ENCODE data around the gene CNGB1. TPM values are rescaled to one million over a fixed set of nuclear protein-coding genes. Genes with fewer than 3 reads are reported as not detected.

CNGB1 gene
- total RNA-seq, 2 experiments from 2014 or later = not detected

DNA sequence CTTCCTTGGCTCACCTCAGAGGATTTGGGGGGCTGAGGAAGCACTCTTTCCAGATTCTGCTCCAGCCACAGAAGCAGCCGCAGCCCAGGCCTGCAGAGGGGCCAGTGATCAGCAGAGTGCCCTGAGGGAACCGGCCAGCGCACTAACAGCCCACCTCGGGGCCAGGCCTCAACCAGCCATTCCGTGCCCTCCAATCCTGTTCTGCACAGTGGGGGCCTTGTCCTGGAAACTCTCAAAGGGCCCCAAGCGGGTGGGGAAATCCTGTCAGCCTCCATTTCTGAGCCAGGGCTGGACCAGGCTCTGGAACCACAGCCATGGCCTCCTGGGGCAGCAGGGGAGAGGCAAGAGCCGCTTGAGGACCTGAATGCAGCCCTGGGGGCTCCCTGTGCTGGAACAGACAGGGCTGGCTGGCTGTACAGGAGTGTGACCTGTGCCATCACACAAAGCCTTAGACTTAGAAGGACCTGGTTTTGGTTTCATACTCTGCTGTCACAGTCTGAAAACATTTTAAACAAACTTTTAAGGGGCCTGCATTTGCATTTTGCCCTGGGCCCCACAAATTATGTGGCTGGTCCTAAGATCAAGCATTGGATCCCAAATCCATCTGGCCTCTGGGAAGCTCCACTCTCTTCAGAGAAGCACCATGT lies 10.0 kb downstream of the CNGB1 start:
- no peaks in the 10 kb centered on the region for H3K27me3 Mint-ChIP-seq
- ATAC-seq = no peak
- H3K9me3 Mint-ChIP-seq = no peaks in the 10 kb centered on the region
- ChIA-PET POLR2A (no interaction called here), CTCF (no interaction called here)
- no peak overlapping the region for H3K27ac Mint-ChIP-seq
- intact Hi-C loops (cut with micrococcal nuclease) = no loop called here
- TF ChIP-seq, protein P1, sequence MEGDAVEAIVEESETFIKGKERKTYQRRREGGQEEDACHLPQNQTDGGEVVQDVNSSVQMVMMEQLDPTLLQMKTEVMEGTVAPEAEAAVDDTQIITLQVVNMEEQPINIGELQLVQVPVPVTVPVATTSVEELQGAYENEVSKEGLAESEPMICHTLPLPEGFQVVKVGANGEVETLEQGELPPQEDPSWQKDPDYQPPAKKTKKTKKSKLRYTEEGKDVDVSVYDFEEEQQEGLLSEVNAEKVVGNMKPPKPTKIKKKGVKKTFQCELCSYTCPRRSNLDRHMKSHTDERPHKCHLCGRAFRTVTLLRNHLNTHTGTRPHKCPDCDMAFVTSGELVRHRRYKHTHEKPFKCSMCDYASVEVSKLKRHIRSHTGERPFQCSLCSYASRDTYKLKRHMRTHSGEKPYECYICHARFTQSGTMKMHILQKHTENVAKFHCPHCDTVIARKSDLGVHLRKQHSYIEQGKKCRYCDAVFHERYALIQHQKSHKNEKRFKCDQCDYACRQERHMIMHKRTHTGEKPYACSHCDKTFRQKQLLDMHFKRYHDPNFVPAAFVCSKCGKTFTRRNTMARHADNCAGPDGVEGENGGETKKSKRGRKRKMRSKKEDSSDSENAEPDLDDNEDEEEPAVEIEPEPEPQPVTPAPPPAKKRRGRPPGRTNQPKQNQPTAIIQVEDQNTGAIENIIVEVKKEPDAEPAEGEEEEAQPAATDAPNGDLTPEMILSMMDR (IDR thresholded peaks at IDR 0.05) = no peak
- no peaks in the 10 kb centered on the region for H3K36me3 Mint-ChIP-seq (ENCODE audit: low read depth)
- H3K4me3 Mint-ChIP-seq = no peak overlapping the region
- no peak for DNase-seq
- no peaks in the 10 kb centered on the region for H3K4me1 Mint-ChIP-seq (ENCODE audit: low read depth)

DNA sequence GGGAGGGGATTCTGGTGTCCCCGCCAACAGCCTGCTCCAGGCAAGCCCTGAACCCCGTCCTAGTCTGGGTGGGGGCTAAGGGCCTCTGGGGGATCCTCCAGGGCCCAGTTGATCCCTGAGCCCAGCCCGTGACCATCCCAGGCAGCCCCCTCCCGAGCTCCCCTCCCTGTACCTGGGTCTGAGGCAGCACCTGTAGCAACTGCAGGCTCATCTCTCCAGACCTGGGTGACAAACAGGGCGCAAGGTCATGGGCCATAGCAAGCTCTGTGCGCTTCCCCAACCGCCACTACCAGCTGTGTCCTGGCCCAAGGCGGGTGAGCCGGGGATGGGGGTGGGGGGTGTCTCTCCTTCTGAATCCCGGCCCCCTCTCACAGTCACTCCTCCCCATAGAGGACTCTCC lies 10.6 kb downstream of the CNGB1 start:
- no peaks in the 10 kb centered on the region for H3K36me3 Mint-ChIP-seq (ENCODE audit: low read depth)
- CTCF ChIA-PET = no interaction called here
- no peak overlapping the region for H3K4me3 Mint-ChIP-seq
- intact Hi-C loops (cut with micrococcal nuclease) = no loop called here
- POLR2A ChIA-PET = no interaction called here
- no peaks in the 10 kb centered on the region for H3K4me1 Mint-ChIP-seq (ENCODE audit: low read depth)
- ATAC-seq = no peak
- TF ChIP-seq, protein P1 (IDR thresholded peaks at IDR 0.05) = no peak
- no peaks in the 10 kb centered on the region for H3K9me3 Mint-ChIP-seq
- no peak for DNase-seq
- H3K27me3 Mint-ChIP-seq = no peaks in the 10 kb centered on the region
- no peak overlapping the region for H3K27ac Mint-ChIP-seq

DNA sequence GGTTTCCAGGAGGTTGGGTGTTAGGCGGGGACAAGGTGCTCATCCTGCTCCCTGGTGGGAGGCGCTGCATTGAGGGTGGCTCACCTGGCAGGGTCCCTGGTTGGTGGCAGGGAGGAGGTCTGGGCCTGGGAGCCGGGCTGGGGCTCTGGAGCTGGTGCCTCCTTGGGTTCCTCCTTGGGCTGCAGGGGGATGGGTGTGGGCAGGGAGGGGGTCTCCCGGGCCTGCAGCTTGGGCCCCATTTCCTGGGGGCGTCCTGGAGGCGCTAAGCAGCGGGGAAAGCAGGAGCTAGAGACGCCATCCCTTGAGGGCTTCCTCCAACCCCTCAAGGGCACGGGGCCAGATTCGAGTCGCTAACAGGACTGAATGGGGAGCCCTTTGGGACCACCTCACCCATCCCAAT lies 11.1 kb downstream of the CNGB1 start:
- no peaks in the 10 kb centered on the region for H3K27me3 Mint-ChIP-seq
- DNase-seq (no peak), ATAC-seq (no peak)
- POLR2A ChIA-PET = interaction anchor here (0.6 kb wide), 1 partner anchor 101 kb away, joined by 3 read pairs; no protein-coding TSS in a partner anchor
- H3K36me3 Mint-ChIP-seq (ENCODE audit: low read depth) = no peaks in the 10 kb centered on the region
- intact Hi-C loops (cut with micrococcal nuclease) = no loop called here
- no peak overlapping the region for H3K27ac Mint-ChIP-seq
- no peaks in the 10 kb centered on the region for H3K9me3 Mint-ChIP-seq
- TF ChIP-seq, protein P1 (IDR thresholded peaks at IDR 0.05) = no peak
- no peak overlapping the region for H3K4me3 Mint-ChIP-seq
- no peaks in the 10 kb centered on the region for H3K4me1 Mint-ChIP-seq (ENCODE audit: low read depth)
- CTCF ChIA-PET = no interaction called here

- POLR2A ChIA-PET = no interaction called here
- CTCF ChIA-PET = no interaction called here
- Mint-ChIP-seq H3K27ac (no peak overlapping the region), H3K9me3 (no peaks in the 10 kb centered on the region), H3K4me3 (no peak overlapping the region), H3K4me1 (ENCODE audit: low read depth) (no peaks in the 10 kb centered on the region), H3K36me3 (ENCODE audit: low read depth) (no peaks in the 10 kb centered on the region), H3K27me3 (no peaks in the 10 kb centered on the region)
- DNase-seq (no peak), ATAC-seq (no peak)
- intact Hi-C loops (cut with micrococcal nuclease) = no loop called here
- TF ChIP-seq, protein P1 (IDR thresholded peaks at IDR 0.05) = no peak
These were observed 11.8 kb downstream of the CNGB1 start for GRCh38 chr16:57959121-57959520.

GRCh38 chr16:57958544-57958943 lies 12.4 kb downstream of the CNGB1 start:
- TF ChIP-seq, protein P1 (IDR thresholded peaks at IDR 0.05) = no peak
- Mint-ChIP-seq H3K9me3 (no peaks in the 10 kb centered on the region), H3K27me3 (no peaks in the 10 kb centered on the region), H3K4me3 (no peak overlapping the region), H3K27ac (no peak overlapping the region), H3K36me3 (ENCODE audit: low read depth) (no peaks in the 10 kb centered on the region), H3K4me1 (ENCODE audit: low read depth) (no peaks in the 10 kb centered on the region)
- intact Hi-C loops (cut with micrococcal nuclease) = no loop called here
- DNase-seq = no peak
- CTCF ChIA-PET = no interaction called here
- ATAC-seq = no peak
- POLR2A ChIA-PET = no interaction called here
